GM18499 (cell line): ENCODE data around the gene CRACDL.
"Not testable (repeated sequence)": the region's sequence is repeated elsewhere in the genome, so short reads cannot be mapped to it uniquely, and the experiment has no call there.

ENCODE experiments used
- ATAC-seq: cut with Tn5 transposase; IDR thresholded peaks from one replicate; pipeline ENCODE4 v1.9.1; 2021; ENCODE audit warnings: moderate number of reproducible peaks; ENCODE audit not compliant: insufficient read depth, unreplicated experiment

CRACDL gene

DNA sequence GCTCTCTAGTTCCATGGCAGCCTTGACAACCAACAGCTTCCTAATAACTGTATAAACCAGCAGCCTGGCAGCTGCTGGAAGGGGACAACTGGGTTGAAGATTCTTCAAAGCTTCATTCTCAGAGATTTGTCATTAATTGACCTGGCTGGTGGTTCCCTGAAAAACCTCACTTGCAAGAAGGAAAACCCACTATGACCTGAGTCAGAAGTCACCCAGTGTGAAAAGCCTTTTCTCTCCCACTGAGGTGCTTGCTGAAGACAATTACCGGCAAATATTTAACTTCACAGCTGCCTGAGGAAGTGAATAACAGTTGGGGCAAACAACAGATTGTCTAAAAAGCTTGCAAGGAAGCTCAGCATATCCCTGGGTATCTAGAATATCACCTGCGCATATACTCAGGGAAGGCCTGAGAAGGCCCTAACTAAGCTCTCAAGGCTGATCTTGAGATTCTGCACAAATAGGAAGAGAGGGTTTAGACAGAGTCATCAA, 49.9 kb downstream of the CRACDL start:
- ATAC-seq: no peak

DNA sequence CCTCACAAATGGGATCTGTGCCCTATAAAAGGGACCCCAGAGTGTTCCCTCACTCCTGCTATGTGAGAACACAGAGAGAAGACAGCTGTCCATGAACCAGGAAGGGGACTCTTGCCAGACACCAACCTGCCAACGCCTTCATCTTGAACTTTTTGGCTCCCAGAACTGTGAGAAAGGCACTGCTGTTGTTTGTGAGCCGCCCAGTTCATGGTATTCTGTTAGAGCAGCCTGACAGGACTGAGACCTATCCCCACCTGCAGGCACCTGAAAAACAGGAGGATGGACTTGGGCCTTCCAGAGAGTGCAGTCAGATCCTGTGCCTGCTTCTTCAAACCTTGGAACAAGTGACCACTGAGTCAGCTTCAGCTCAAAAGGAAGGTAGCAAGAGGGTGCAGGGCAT, 51.4 kb downstream of the CRACDL start:
- ATAC-seq: no peak

DNA sequence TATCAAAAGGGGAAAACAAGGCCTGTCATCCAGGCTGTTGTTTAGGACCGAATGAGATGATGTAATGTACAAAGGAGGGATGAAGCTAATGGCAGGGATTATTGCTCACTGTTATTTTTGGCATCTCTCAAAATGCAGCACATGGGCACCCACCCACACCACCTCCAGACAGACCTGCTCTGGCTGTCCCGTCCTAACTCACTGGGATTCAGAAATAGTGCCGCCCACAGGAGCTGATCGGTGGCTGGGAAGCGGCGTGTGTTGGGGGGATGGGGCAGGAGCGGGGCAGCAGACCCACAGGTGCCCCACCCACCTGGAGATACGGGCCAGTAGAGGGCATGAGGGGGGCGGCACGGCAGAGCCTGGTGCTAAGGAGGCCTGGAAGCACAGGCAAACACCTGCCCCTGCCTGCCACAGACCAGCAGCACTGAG, 52.2 kb downstream of the CRACDL start:
- no peak for ATAC-seq

DNA sequence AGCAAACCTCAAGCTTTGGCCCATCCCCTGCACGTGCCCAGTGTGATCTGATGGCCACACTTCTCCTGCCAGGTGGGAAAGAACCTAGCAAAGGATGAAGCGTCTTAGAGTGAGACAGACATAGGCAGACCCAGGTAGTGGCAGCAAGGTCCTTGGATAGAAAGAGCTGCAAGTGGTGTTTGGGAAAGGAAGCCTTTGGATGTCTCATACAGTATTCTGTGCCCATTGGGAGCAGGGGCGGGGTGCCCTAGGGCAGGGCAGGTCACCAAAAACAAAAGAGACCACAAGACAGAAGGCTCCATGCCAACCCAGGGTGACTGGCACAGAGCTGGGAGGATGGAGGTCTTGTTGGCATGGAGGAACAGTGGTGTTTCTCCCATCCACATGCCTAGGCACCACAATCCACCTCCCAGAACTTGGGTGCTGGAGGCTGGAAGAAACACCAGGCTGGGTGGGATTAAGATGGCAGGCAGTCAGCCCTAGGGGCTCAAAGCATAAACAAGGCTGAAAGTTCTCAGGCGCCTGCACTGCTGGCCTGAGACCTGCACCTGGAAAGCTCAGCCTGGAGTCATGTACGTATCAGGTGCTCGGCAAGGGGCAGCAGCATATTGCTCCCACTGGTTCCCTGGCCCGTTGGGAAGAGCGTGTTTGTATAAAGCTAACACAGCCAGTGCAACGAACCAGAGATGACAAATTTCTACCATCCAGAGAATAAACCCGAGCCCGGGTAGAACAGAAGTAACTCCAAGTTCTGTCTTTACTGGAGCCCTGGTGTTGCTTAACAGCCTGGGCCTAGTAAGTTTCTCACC, 52.9 kb downstream of the CRACDL start:
- ATAC-seq: no peak

DNA sequence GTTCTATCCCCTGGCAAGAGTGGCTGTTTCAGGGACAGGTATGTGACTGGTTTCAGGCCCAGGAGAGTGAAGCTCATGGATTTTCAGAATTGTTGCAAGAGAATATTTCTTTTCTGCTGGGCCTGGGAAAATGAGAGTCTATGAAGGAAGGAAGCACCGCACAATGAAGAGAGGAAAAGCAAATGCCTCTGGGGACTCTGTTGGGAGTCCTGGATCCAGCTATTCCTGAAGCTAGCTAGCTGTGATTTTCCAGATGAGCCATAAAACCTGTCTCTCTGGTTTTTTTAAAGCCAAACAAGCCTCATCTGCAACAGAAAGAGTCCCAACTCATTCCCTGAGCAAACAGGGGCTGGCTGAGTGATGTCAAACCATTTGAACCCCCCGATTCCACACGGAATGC, 53.7 kb downstream of the CRACDL start:
- ATAC-seq: no peak

DNA sequence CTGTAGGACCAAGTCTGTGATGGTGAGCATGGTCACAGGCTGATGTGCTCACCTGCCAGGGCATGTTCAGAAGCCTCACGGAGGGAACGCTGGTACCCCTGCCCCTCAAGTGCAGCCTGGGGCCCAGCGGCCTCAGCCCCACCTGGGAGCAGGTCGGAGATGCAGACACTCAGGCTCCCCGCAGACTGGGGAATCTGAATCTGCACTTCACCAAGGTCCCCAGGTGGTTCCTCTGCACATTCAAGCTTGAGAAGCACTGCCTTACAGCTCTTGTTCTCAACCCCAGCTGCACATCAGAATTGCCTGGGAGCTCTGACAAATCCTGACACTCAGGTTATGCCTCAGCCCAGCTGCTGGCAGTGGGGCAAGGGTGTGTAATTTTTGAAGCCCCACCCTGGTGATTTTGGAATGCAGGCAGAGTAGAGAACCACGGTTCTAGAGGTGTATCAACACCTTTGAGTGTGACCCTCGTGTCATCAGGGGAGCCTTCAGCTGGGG, 54.8 kb downstream of the CRACDL start:
- no peak for ATAC-seq

DNA sequence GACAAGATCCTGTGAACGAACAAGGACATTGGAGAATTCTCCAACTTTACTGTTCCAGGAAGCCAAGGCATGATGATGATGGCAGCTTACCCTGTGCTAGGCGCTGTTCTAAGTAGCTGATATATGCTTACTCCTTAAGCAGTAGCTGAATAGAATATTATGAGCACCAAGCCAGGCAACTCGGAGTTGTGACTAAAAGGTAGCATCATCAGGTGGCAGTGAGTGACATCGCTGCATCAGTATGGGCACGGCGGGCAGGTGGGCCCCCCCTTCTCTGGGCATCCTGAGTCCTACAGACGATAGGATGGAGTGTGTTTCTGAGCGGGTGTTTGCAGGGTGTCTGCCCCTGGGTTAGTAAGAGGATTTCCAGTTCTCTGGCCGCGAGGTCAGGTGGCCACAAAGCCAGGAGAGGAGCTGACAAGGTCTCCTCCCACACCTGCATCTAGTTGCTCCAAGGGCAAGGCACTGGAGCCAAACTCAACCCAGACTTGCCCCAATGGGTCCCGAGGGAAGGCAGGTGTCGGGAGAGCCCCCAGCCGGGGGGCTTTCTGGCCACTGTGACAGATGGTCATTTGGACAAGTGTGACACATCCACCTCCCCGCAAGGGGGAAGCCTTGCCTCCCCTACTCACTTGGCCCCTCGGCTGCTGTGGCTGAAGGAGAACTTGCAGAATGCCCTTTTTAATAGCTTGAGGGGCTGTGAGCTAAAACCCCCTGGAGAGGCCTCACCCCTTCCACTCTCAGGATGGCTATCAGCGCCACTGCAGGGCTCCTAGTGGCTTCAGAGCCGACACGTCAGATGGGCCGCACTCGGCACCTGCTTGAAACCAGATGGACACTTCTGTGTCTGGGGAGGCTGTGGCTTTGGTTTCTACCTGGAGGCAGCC, 55.5 kb downstream of the CRACDL start:
- no peak for ATAC-seq

DNA sequence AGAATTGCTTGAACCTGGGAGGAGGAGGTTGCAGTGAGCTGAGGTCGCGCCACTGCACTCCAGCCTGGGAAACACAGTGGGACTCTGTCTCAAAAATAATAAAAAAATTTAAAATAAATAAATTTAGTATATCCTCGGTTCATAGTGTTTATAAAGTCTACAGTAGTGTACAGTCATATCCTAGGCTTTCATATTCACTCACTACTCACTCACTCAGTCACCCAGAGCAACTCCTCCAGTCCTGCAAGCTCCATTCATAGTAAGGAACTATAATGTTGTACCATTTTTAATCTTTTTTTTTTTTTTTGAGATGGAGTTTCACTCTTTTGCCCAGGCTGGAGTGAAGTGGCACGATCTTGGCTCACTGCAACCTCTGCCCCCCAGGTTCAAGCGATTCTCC, 58.4 kb downstream of the CRACDL start:
- not testable (repeated sequence) for ATAC-seq

DNA sequence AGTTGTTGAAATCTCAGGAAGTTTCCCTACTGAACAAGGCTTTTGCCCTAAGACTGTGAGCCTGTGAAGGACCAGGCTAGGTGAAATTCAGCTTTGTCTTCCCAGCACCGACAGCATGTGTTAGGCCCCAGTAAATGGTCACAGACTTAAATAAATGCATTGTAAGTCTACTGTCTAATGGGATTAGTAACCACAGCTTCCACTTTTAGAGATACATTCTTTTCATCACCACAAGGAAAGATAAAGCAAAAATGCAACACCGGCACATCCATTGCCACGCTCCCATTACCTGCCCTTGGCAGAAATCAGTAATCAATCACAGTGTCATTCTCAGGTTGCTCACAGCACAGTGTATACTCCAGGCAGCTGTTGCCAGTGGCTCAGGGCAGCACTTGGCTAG, 59.3 kb downstream of the CRACDL start:
- no peak for ATAC-seq

DNA sequence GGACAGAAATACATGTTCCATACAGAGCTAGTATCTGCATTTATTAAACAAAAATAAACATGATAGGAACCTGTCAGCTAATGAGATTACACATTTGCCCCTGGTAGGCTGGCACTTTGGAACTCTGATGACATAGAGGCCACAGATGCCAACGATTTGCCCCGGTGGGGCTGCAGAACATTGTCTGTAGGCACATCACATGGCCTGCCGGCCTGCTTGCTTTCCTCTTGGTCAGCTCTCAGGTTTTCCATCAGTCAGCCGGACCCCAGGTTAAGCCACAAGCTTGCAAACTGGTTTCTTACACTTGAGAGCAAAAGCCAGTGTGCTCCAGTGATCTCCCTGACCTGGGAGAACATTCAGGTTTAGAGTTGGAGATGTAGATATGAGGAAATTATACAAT, 60.3 kb downstream of the CRACDL start:
- ATAC-seq: no peak

DNA sequence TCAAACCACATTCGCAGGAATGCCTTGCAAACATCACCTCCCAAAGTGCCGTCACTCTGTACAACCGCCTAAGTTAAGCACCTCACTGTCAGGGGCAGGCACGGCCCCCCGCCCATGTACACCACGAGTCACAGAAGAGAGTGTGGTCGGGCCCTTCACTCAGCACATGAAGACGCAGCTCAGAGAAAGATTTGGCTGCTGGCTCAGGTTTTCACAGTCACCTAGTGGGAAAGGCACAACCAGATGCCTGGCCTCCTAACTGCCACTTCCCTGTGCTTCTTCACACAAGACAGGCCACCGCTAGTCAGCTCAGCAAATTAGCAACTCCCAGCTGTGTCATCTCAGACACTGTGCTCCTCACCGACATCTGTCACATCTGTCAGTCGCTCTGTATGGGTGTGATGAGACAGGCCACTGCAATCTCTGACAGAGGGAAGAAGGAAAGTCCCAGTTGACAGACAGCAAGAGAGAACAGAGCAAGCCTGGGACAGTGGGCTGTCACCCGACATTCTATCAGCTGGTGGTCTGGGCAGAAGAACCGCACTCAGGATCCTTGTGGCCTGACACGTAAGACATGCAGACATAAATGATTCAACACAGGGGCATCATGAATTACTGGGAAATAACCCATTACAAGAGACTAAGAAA, 60.8 kb downstream of the CRACDL start:
- no peak for ATAC-seq

DNA sequence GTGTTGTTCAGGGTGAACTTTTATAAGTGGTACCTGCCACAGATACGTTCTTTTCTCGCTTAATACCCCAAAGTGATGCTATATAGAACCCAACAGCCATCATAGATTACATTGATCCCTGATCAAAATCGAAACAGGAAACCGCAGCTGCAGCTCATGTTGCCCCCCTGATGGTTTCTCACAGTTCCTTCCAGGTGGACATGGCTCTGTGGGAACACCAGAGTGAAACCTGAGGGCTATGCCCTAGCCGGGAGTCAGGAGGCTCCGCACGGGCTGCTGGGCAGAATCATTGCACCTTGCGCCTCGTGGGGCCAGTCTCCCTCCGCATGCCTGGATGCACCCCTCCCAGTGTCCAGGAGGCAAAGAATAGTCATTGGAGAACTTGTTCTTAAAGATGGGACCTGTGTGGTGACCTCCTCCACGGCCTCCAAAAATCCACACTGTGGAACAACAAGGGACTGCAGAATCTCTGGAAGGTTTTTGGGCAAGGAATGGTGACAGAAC, 61.8 kb downstream of the CRACDL start:
- ATAC-seq: no peak

DNA sequence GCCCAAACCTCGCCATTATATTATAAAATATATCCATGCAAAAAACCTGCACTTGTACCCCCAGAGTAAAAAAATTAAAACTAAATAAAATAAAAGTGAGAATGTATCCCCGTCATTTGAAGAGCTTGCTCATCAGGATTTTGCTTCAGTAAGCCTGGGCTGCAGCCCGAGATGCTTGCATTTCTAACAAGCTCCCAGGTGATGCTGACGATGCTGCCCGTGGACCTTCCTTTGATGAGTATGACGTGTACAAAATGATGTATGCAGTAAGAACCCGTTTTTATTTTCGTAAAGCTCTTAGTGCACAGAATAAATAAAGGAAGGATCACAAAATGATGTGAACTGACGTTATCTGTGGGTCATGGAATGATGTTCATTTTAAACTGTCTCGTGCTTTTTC, 63.5 kb downstream of the CRACDL start:
- no peak for ATAC-seq

DNA sequence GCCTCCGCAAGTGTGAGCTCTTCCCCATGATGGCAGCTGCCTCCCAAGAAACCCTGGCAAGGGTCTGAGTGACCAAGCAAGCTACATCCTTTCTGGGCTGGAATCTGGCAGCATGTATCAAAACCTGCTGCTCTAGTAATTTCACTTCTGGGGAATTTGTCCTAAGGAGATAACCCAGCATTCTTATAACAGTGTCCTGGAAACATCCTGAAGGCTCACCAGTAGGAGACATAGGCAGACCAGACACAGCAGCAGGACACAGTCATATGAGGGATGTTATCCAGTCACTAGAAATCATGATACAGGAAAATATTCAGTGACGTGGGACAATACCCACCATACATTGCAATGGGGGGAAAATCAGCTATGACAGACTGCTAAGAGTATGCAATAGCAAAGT, 64.5 kb downstream of the CRACDL start:
- ATAC-seq: no peak

DNA sequence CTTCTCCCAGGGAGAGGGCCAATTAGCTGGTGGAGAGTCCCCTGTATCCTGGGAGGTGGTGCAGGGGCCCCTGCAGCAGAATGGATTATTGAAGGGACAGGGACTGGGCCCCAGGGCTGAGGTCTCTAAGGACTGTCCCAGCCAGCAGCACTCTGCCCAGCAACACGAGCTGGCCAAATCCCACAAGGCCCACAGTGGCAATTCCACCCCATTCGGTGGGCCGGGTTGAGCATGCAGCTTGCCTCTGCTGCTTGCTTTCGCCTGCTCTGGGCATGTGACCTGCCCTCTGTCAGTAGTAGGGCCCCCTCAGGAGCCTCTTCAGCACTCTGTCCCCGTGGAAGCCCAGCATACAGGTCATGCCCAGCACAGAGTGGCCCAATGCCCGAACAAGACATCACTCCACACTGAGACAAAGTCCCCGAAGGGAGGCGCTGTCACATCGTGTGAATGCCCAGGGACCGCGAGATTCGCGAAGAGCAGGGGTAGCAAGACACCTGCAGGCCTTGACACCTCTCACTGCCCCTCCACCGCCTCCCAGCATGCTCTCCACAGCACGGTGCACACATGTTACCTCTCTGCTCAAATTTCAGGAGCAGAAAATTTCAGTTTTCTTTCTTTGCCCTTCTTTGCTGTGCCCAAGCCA, 65.4 kb downstream of the CRACDL start:
- no peak for ATAC-seq

DNA sequence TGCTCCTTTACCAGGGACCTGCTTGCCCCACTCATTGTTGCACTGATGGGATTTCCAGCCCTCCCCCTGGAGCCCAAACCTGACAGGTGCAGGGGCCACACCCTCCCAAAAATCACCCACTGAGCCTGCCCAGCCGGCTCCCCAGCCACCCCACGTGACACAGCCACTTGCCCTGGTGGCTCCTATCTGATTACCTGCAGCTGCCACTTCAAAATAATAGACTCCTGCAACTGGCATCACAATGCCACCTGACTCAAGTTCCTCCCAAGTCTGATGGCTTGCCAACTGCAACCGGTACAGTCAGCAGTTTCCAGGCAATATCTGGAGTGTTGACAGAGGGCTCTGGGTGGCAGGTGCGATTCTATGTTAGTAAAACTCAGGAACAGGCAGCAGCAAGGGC, 66.2 kb downstream of the CRACDL start:
- no peak for ATAC-seq

DNA sequence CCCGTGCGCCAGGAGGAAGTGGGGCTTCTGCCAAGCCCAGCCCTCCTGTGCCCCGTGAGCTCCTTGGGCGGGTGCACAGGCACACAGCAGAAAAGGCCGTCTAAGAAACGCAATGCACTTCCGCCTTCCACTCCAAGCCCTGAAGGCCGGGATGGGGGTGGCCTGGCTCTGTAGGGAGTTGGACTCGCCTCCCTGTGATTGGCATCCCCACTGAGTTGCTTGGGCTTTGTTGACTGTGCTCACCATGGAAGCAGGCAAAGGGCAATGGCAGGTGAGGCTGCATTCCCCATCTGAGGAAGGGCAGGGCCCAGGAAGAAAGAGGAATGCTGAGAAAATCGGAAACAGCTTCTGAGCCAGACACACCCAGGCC, 66.8 kb downstream of the CRACDL start:
- ATAC-seq: no peak

DNA sequence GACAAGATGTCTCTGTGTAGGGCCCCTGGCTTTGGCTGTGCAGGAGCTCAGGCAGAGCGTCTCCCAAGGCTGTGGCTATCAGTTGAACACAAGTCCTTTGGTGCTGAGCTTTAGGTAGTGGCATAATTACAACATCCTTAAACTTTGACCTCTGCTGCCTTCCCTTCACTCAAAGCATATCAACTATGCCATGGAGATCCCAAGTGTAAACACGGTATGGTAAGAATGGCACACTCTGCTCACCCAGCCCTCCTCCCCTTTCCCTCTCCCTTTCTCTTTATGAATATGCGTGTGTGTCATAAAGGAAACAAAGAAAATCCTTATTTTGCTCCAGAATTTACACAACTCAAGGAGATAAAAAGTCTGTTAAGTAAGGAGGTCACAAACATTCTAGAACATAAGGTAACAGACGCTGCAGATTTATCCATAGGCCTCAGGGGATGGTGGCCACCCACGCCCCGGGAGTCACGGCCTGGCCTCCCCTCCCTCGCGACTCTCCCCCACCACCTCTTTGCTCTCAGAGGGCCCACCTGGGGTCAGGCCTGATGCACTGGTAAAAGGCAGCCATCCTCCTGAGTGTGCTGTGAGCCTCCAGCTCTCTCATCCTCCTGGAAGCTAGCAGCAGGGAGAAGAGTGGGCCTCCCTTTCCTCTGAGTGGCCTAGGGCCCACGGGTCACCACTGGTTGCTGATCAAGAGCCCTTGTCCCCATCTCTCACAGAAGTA, 67.3 kb downstream of the CRACDL start:
- no peak for ATAC-seq

DNA sequence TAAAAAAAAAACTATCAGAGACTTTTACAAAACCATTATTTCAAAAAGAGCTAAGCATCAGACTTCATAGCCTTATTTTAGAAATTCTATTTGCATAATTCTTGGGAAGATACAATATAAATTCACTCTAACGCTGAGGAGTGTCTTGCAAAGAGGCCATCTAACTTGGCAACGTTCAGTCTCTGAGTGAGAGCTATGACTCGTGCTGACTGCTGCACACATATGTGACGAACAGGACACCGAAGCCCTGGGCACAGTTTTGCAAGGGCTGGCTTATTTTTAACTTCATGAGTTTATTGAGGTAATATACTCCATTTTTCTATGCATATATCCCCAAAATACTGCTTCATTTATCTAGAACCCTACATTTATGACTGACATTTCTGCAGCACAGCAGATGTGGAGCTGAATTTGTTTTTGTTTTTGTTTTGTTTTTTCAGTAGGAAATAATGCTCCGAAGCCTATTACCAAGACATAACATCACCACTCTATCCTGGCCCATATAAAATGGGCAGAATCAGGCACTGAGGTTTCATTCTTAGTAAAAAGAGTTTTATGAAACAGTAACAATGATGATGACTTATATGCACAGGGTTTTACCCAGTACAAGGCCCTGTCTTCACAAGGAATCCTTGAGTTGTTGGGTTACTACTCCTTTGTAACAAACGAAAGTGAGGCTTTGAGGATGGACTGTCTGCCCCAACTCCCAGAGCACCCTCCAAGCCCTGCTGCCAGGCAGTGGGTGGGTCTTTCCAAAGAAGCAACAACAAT, 68.3 kb downstream of the CRACDL start:
- ATAC-seq: no peak
